Breast epithelium (tissue), 4 donors: ENCODE results near the gene PRKD2. TPM values are rescaled to one million over a fixed set of nuclear protein-coding genes. Genes with fewer than 3 reads are reported as not detected.

Experiments
- DNase-seq, 2 donors: peaks; one replicate each; pipeline ENCODE4 v3.0.0-alpha.2; 2019; ENCODE audit warnings: low spot score in 2 of 2
- H3K27ac ChIP-seq, 2 donors: fragments of 200-600 bp; sonication (generic) in 1 of 2; one replicate each; pipeline ENCODE4 v1.5.1; 2016 to 2019; ENCODE audit warnings: mild to moderate bottlenecking in 1 of 2
- H3K27me3 ChIP-seq, 2 donors: fragments of 200-600 bp; sonication (generic) in 1 of 2; one replicate each; pipeline versions ENCODE4 v1.5.1 to v1.6.0; 2017 to 2019; ENCODE audit warnings: control low read depth in 1 of 2, mild to moderate bottlenecking in 1 of 2
- H3K36me3 ChIP-seq: fragments of 200-600 bp; one replicate; pipeline ENCODE4 v1.5.1; 2019
- H3K4me1 ChIP-seq, 2 donors: fragments of 200-600 bp; sonication (generic); one replicate each; pipeline ENCODE4 v1.5.1; 2016 to 2019; ENCODE audit warnings: control low read depth in 1 of 2
- H3K4me3 ChIP-seq, 3 donors: fragments of 200-600 bp; sonication (generic); 1 replicate in 2 of 3; 2 replicates in 1 of 3; pipeline ENCODE4 v1.5.1; 2016 to 2019; ENCODE audit warnings: mild to moderate bottlenecking in 3 of 3, moderate library complexity in 2 of 3
- H3K9me3 ChIP-seq, 2 donors: fragments of 200-600 bp; sonication (generic) in 1 of 2; one replicate each; pipeline ENCODE4 v1.5.1; 2016 to 2019; ENCODE audit warnings: control low read depth in 1 of 2
- CTCF ChIP-seq, 3 donors: fragments of 450-650 bp; IDR thresholded peaks; one replicate each; pipeline ENCODE4 v1.5.1; 2016 to 2017; ENCODE audit warnings: antibody characterized with exemption in 3 of 3, mild to moderate bottlenecking in 3 of 3, moderate library complexity in 3 of 3
- POLR2A ChIP-seq: fragments of 450-650 bp; IDR thresholded peaks from one replicate; pipeline ENCODE4 v1.6.1; 2016; ENCODE audit warnings: antibody characterized with exemption, mild to moderate bottlenecking, moderate library complexity
- POLR2AphosphoS5 ChIP-seq, 3 donors: sonication (generic); formaldehyde crosslinking; IDR thresholded peaks; one replicate each; pipeline ENCODE4 v1.6.1; 2017; ENCODE audit warnings: antibody characterized with exemption in 3 of 3
- intact Hi-C: fragments of 100-400 bp; cut with DNase I; formaldehyde crosslinking; loops from one replicate; pipeline ENCODE4 v1.15.1; 2023; ENCODE audit warnings: low total_unique reads
- total RNA-seq, 3 donors: library from RNA; depleted of rRNA; stranded (reverse); fragments of >200 nt; gene quantifications; one replicate each; pipeline ENCODE4 v1.1.0, GENCODE V29; 2016

PRKD2 gene
- total RNA-seq, 3 donors from 2014 or later, result 13.1 to 36.7 (median 25.5) TPM

GRCh38 chr19:46759817-46760333, 43.0 kb upstream of the PRKD2 start:
- peak; percentile 47 to 74 (median 60) for TF ChIP-seq POLR2AphosphoS5 (IDR thresholded peaks at IDR 0.05)
- TF ChIP-seq CTCF (IDR thresholded peaks at IDR 0.05), result no peak
- no peaks in the 10 kb centered on the region for H3K27me3 ChIP-seq
- H3K9me3 ChIP-seq, result no peaks in the 10 kb centered on the region
- peak in 1 of 2 donors; percentile 89 for DNase-seq
- H3K4me3 ChIP-seq, result no peak overlapping the region
- H3K36me3 ChIP-seq, result no peaks in the 10 kb centered on the region
- intact Hi-C loops, result loop anchor here (10.0 kb wide), 1 partner anchor 245 kb away; no protein-coding TSS in a partner anchor
- peak overlapping the region; percentile 92 to 93 for H3K27ac ChIP-seq
- peaks cover 6 to 7% of the 10 kb centered on the region in 2 donors for H3K4me1 ChIP-seq

GRCh38 chr19:46759206-46759605, 42.3 kb upstream of the PRKD2 start:
- Histone ChIP-seq H3K9me3 (no peaks in the 10 kb centered on the region), H3K4me1 (peaks cover 6 to 7% of the 10 kb centered on the region in 2 donors), H3K27ac (peak overlapping the region; percentile 92 to 93), H3K36me3 (no peaks in the 10 kb centered on the region), H3K27me3 (no peaks in the 10 kb centered on the region), H3K4me3 (no peak overlapping the region)
- TF ChIP-seq CTCF (IDR thresholded peaks at IDR 0.05) (no peak), POLR2AphosphoS5 (IDR thresholded peaks at IDR 0.05) (no peak)
- intact Hi-C loops, result loop anchor here (10.0 kb wide), 1 partner anchor 246 kb away; no protein-coding TSS in a partner anchor
- no peak for DNase-seq

- intact Hi-C loops, result loop anchor here (10.0 kb wide), 1 partner anchor 248 kb away; no protein-coding TSS in a partner anchor
- no peak overlapping the region for H3K4me3 ChIP-seq
- H3K36me3 ChIP-seq, result no peaks in the 10 kb centered on the region
- H3K27me3 ChIP-seq, result no peaks in the 10 kb centered on the region
- TF ChIP-seq CTCF (IDR thresholded peaks at IDR 0.05) (no peak), POLR2A (no peak), POLR2AphosphoS5 (IDR thresholded peaks at IDR 0.05) (no peak)
- no peak overlapping the region for H3K27ac ChIP-seq
- DNase-seq, result no peak
- H3K9me3 ChIP-seq, result no peaks in the 10 kb centered on the region
- peaks cover 4 to 7% of the 10 kb centered on the region in 2 donors for H3K4me1 ChIP-seq
Observed at GRCh38 chr19:46756544-46756888, 39.6 kb upstream of the PRKD2 start.

- intact Hi-C loops, result loop anchor here (10.0 kb wide), 1 partner anchor 249 kb away; no protein-coding TSS in a partner anchor
- H3K4me3 ChIP-seq, result no peak overlapping the region
- no peak for TF ChIP-seq POLR2A
- TF ChIP-seq POLR2AphosphoS5 (IDR thresholded peaks at IDR 0.05), result no peak
- no peak for TF ChIP-seq CTCF (IDR thresholded peaks at IDR 0.05)
- no peaks in the 10 kb centered on the region for H3K9me3 ChIP-seq
- no peaks in the 10 kb centered on the region for H3K36me3 ChIP-seq
- H3K27me3 ChIP-seq, result no peaks in the 10 kb centered on the region
- no peak for DNase-seq
- peaks cover 0 to 7% of the 10 kb centered on the region in 2 donors for H3K4me1 ChIP-seq
- H3K27ac ChIP-seq, result no peak overlapping the region
Observed at GRCh38 chr19:46755853-46756543, 39.1 kb upstream of the PRKD2 start.
